GM18870 (cell line): ENCODE results near the gene DGCR8.

Source experiments
- ATAC-seq: cut with Tn5 transposase; IDR thresholded peaks from one replicate; pipeline ENCODE4 v1.9.1; 2021; ENCODE audit warnings: moderate library complexity; ENCODE audit not compliant: unreplicated experiment

Gene DGCR8

GRCh38 chr22:20135806-20136602, 56.0 kb downstream of the DGCR8 start:
- no peak for ATAC-seq

GRCh38 chr22:20136603-20136873, 56.5 kb downstream of the DGCR8 start:
- no peak for ATAC-seq

- no peak for ATAC-seq
Observed at GRCh38 chr22:20137113-20137512, 57.1 kb downstream of the DGCR8 start.

- no peak for ATAC-seq
Observed at GRCh38 chr22:20137671-20138416, 57.8 kb downstream of the DGCR8 start.

GRCh38 chr22:20138417-20138738, 58.3 kb downstream of the DGCR8 start:
- no peak for ATAC-seq

GRCh38 chr22:20138868-20139267, 58.8 kb downstream of the DGCR8 start:
- no peak for ATAC-seq

- no peak for ATAC-seq
Observed at GRCh38 chr22:20139391-20140106, 59.5 kb downstream of the DGCR8 start.

- no peak for ATAC-seq
Observed at GRCh38 chr22:20140107-20140445, 60.0 kb downstream of the DGCR8 start.

- ATAC-seq, result no peak
Observed at GRCh38 chr22:20140521-20140964, 60.5 kb downstream of the DGCR8 start.

GRCh38 chr22:20141186-20142077, 61.4 kb downstream of the DGCR8 start:
- ATAC-seq, result no peak

GRCh38 chr22:20142711-20143621, 62.9 kb downstream of the DGCR8 start:
- ATAC-seq, result no peak

- ATAC-seq, result no peak
Observed at GRCh38 chr22:20143883-20144665, 64.0 kb downstream of the DGCR8 start.

- ATAC-seq, result no peak
Observed at GRCh38 chr22:20145206-20145831, 65.3 kb downstream of the DGCR8 start.

GRCh38 chr22:20145832-20146223, 65.8 kb downstream of the DGCR8 start:
- ATAC-seq, result no peak

- no peak for ATAC-seq
Observed at GRCh38 chr22:20146777-20147176, 66.7 kb downstream of the DGCR8 start.

GRCh38 chr22:20147237-20147988, 67.4 kb downstream of the DGCR8 start:
- ATAC-seq, result no peak

GRCh38 chr22:20148414-20148813, 68.4 kb downstream of the DGCR8 start:
- ATAC-seq, result no peak
